ENCODE data around the gene GUCA1C. TPM values are rescaled to one million over a fixed set of nuclear protein-coding genes. Genes with fewer than 3 reads are reported as not detected.

GUCA1C gene
- polyA plus RNA-seq, 1 donor (not counting 4 experiments of a cell fraction or from before 2014, with no cell fraction given): 0.26 TPM

DNA sequence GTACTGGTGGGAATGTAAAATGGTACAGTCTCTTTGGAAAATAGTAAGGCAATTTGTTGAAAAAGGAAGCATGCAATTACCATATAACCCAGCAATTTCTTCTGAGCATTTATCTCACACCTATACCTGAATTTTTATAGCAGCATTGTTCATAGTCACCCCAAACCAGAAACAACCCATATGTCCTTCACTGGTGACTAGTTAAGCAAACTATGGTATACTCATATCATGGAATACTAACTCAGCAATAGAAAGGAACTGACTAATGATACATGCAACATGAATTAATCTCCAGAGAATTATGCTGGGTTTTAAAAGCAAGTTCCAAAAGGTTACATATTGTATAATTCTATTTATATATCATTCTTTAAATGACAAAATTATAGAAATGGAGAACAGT is 70.9 kb downstream of the GUCA1C start:
- Histone ChIP-seq H3K4me1 (ENCODE audit: control insufficient read depth, extremely low read depth, insufficient read depth, low read length) (no peaks in the 10 kb centered on the region), H3K27me3 (ENCODE audit: control insufficient read depth, extremely low read depth, insufficient read depth, low read length) (no peaks in the 10 kb centered on the region), H3K9me3 (ENCODE audit: control insufficient read depth, low read depth, low read length) (no peaks in the 10 kb centered on the region), H3K27ac (ENCODE audit: control insufficient read depth, insufficient read depth, low read length) (no peak overlapping the region), H2AFZ (ENCODE audit: control insufficient read depth, low read length) (no peak overlapping the region), H3K4me3 (ENCODE audit: control insufficient read depth in 2 of 3, extremely low read depth in 1 of 3, insufficient read depth in 2 of 3, low read depth in 1 of 3, low read length in 3 of 3) (no peak overlapping the region), H3K9me1 (ENCODE audit: control insufficient read depth, extremely low read depth, insufficient read depth, low read length) (no peaks in the 10 kb centered on the region), H3K36me3 (ENCODE audit: control insufficient read depth in 2 of 2, extremely low read depth in 1 of 2, insufficient read depth in 2 of 2, low read length in 2 of 2) (no peaks in the 10 kb centered on the region), H3K9ac (ENCODE audit: control insufficient read depth, extremely low read depth, insufficient read depth, low read length) (no peak overlapping the region), H4K20me1 (ENCODE audit: control insufficient read depth, extremely low read depth, insufficient read depth, low read length) (no peaks in the 10 kb centered on the region), H3K79me2 (ENCODE audit: control insufficient read depth, insufficient read depth, low read length) (no peaks in the 10 kb centered on the region), H3K4me2 (ENCODE audit: control insufficient read depth, extremely low read depth, insufficient read depth, low read depth, low read length) (no peak overlapping the region)
- DNase-seq (ENCODE audit: low read depth, low spot score) (no peak), FAIRE-seq (no peak)
- TF ChIP-seq, protein P1, sequence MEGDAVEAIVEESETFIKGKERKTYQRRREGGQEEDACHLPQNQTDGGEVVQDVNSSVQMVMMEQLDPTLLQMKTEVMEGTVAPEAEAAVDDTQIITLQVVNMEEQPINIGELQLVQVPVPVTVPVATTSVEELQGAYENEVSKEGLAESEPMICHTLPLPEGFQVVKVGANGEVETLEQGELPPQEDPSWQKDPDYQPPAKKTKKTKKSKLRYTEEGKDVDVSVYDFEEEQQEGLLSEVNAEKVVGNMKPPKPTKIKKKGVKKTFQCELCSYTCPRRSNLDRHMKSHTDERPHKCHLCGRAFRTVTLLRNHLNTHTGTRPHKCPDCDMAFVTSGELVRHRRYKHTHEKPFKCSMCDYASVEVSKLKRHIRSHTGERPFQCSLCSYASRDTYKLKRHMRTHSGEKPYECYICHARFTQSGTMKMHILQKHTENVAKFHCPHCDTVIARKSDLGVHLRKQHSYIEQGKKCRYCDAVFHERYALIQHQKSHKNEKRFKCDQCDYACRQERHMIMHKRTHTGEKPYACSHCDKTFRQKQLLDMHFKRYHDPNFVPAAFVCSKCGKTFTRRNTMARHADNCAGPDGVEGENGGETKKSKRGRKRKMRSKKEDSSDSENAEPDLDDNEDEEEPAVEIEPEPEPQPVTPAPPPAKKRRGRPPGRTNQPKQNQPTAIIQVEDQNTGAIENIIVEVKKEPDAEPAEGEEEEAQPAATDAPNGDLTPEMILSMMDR (optimal IDR thresholded peaks at IDR 0.05 in 1 of 3, IDR thresholded peaks at IDR 0.05 in 1 of 3, conservative IDR thresholded peaks at IDR 0.05 in 1 of 3; ENCODE audit: extremely low read depth in 1 of 3, insufficient read depth in 2 of 3, low read length in 3 of 3): no peak
- dilution Hi-C loops (cut with MboI; ENCODE audit: extremely low pct_ligation_motif_present, low sequenced_read_pairs): no loop called here

DNA sequence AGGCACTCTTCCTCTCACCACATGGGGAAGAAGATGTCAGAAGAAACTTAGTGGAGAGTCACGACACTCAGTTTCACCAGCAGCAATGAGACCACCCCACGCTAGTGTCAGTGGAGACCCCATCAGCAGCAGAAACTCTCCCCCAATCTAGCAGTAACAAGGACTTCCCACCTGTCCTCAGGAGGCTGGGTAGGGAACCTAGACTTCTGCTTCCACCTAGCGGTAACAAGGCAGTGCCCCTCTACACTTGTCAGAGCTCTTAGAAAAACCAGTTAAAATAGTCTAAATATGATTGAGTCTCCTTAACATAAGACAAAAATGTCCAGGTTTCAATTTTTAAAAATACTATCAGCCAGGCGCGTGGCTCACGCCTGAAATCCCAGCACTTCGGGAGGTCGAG is 73.8 kb downstream of the GUCA1C start:
- no peak for FAIRE-seq
- Histone ChIP-seq H3K9ac (ENCODE audit: control insufficient read depth, extremely low read depth, insufficient read depth, low read length) (no peak overlapping the region), H3K4me2 (ENCODE audit: control insufficient read depth, extremely low read depth, insufficient read depth, low read depth, low read length) (no peak overlapping the region), H2AFZ (ENCODE audit: control insufficient read depth, low read length) (no peak overlapping the region), H3K27me3 (ENCODE audit: control insufficient read depth, extremely low read depth, insufficient read depth, low read length) (no peaks in the 10 kb centered on the region), H3K4me1 (ENCODE audit: control insufficient read depth, extremely low read depth, insufficient read depth, low read length) (no peaks in the 10 kb centered on the region), H4K20me1 (ENCODE audit: control insufficient read depth, extremely low read depth, insufficient read depth, low read length) (no peaks in the 10 kb centered on the region), H3K9me1 (ENCODE audit: control insufficient read depth, extremely low read depth, insufficient read depth, low read length) (no peaks in the 10 kb centered on the region), H3K36me3 (ENCODE audit: control insufficient read depth in 2 of 2, extremely low read depth in 1 of 2, insufficient read depth in 2 of 2, low read length in 2 of 2) (no peaks in the 10 kb centered on the region), H3K9me3 (ENCODE audit: control insufficient read depth, low read depth, low read length) (no peaks in the 10 kb centered on the region), H3K4me3 (ENCODE audit: control insufficient read depth in 2 of 3, extremely low read depth in 1 of 3, insufficient read depth in 2 of 3, low read depth in 1 of 3, low read length in 3 of 3) (no peak overlapping the region), H3K27ac (ENCODE audit: control insufficient read depth, insufficient read depth, low read length) (no peak overlapping the region), H3K79me2 (ENCODE audit: control insufficient read depth, insufficient read depth, low read length) (no peaks in the 10 kb centered on the region)
- dilution Hi-C loops (cut with MboI; ENCODE audit: extremely low pct_ligation_motif_present, low sequenced_read_pairs): no loop called here
- no peak for DNase-seq (ENCODE audit: low read depth, low spot score)
- TF ChIP-seq, protein P1 (optimal IDR thresholded peaks at IDR 0.05 in 1 of 3, IDR thresholded peaks at IDR 0.05 in 1 of 3, conservative IDR thresholded peaks at IDR 0.05 in 1 of 3; ENCODE audit: extremely low read depth in 1 of 3, insufficient read depth in 2 of 3, low read length in 3 of 3): no peak
- TF ChIP-seq EZH2 (IDR thresholded peaks at IDR 0.05; ENCODE audit: low read length): no peak
